ENCODE data around the gene CACNA1B. TPM values are rescaled to one million over a fixed set of nuclear protein-coding genes. Genes with fewer than 3 reads are reported as not detected.
A peak's percentile ranks its signal among the peaks of the same experiment; 100 is the strongest.

Gene CACNA1B
- total RNA-seq, 1 experiment from 2014 or later: 7.8 TPM

- Histone ChIP-seq H2BK120ac (ENCODE audit: low read depth, low read length, poor library complexity, severe bottlenecking) (no peak overlapping the region), H3K18ac (ENCODE audit: insufficient read length, low read depth, low read length) (no peak overlapping the region), H2BK12ac (ENCODE audit: insufficient read length, low read depth, low read length) (no peak overlapping the region), H3T11ph (ENCODE audit: low read length) (no peak overlapping the region), H2BK15ac (ENCODE audit: low read depth, low read length) (no peak overlapping the region), H2BK20ac (ENCODE audit: low read depth, low read length, poor library complexity, severe bottlenecking) (no peak overlapping the region), H3K79me2 (ENCODE audit: insufficient read depth, low read length) (no peaks in the 10 kb centered on the region), H2BK5ac (ENCODE audit: insufficient read length, low read length) (no peak overlapping the region), H3K4me2 (ENCODE audit: insufficient read depth, insufficient read length, low read length) (no peak overlapping the region), H3K9ac (ENCODE audit: extremely low read depth, insufficient read length, low read length) (no peak overlapping the region), H3K4me1 (ENCODE audit: insufficient read depth, low read length) (no peaks in the 10 kb centered on the region), H4K8ac (replicated peaks; ENCODE audit: insufficient read length, low read depth, low read length) (no peak overlapping the region), H2AFZ (ENCODE audit: low read length) (no peak overlapping the region), H3K27ac (ENCODE audit: insufficient read length, low read depth, low read length) (no peak overlapping the region), H3K23ac (ENCODE audit: insufficient read length, low read depth, low read length) (no peak overlapping the region), H3K56ac (ENCODE audit: insufficient read length, low read depth, low read length) (no peak overlapping the region), H4K20me1 (ENCODE audit: control insufficient read depth, insufficient read depth, insufficient read length) (no peaks in the 10 kb centered on the region), H3K27me3 (ENCODE audit: insufficient read depth, low read length) (no peaks in the 10 kb centered on the region), H3K79me1 (ENCODE audit: insufficient read depth, low read depth, low read length, poor library complexity, severe bottlenecking) (no peaks in the 10 kb centered on the region), H3K9me3 (ENCODE audit: control insufficient read depth, low read depth, low read length) (no peaks in the 10 kb centered on the region), H4K91ac (ENCODE audit: insufficient read length, low read depth, low read length) (no peak overlapping the region), H3K23me2 (ENCODE audit: insufficient read length, low read depth, low read length, poor library complexity, severe bottlenecking) (no peaks in the 10 kb centered on the region), H2AK5ac (ENCODE audit: insufficient read length, low read length) (no peak overlapping the region), H3K14ac (ENCODE audit: insufficient read depth, low read length) (no peak overlapping the region), H4K5ac (ENCODE audit: insufficient read length, low read depth, low read length) (no peak overlapping the region), H3K4ac (ENCODE audit: low read depth, low read length) (no peak overlapping the region)
- no peak for DNase-seq
- Mint-ChIP-seq H3K27ac (peak overlapping the region; percentile 18 to 69 (median 29); a peak in 2 of 7 replicates), H3K9me3 (peaks cover 0 to 3% of the 10 kb centered on the region in 2 experiments; a peak in 1 of 5 replicates), H3K27me3 (ENCODE audit: low read depth) (no peaks in the 10 kb centered on the region; the same call in 1 of the 2 replicates), H3K36me3 (ENCODE audit: insufficient read depth in 1 of 3, low read depth in 3 of 3) (peaks cover 0 to 9% (median 4%) of the 10 kb centered on the region in 3 experiments; a peak in 3 of 7 replicates), H3K4me3 (no peak overlapping the region), H3K4me1 (peaks cover 0 to 7% of the 10 kb centered on the region in 2 experiments; a peak in 2 of 4 replicates)
- no peak for TF ChIP-seq CTCF (conservative IDR thresholded peaks at IDR 0.05)
- no CpG with 5 or more reads among the region's 15 CpGs for WGBS (ENCODE audit: extremely low coverage, insufficient read length, low lambda C conversion rate)
Measured at GRCh38 chr9:138007918-138008841, 130.6 kb downstream of the CACNA1B start.
